Activated naive CD4-positive, alpha-beta T cell treated with anti-CD3 and anti-CD28 coated beads for 36 hours (primary cell): ENCODE data around the gene OPCML. TPM values are rescaled to one million over a fixed set of nuclear protein-coding genes. Genes with fewer than 3 reads are reported as not detected.

ENCODE experiments used
- CTCF ChIA-PET: fragments of 350-600 bp; sonication (Branson Sonifier 250); formaldehyde crosslinking; loops from one replicate; lab custom pipeline; 2021; ENCODE audit warnings: antibody characterized with exemption; lab: Charles Lee
- DNase-seq: peaks from one replicate; pipeline ENCODE4 v3.0.0-alpha.2; 2020
- H3K27ac Mint-ChIP-seq: one replicate; pipeline ENCODE4 v1.8.0; 2021; ENCODE audit warnings: mild to moderate bottlenecking, mixed read lengths
- H3K27me3 Mint-ChIP-seq: one replicate; pipeline ENCODE4 v1.8.0; 2021; ENCODE audit warnings: low read depth, mixed read lengths
- H3K36me3 Mint-ChIP-seq: one replicate; pipeline ENCODE4 v1.8.0; 2021; ENCODE audit warnings: low read depth, mixed read lengths
- H3K4me1 Mint-ChIP-seq: one replicate; pipeline ENCODE4 v1.8.0; 2021; ENCODE audit warnings: low read depth, mixed read lengths
- H3K4me3 Mint-ChIP-seq: one replicate; pipeline ENCODE4 v1.8.0; 2021; ENCODE audit warnings: mild to moderate bottlenecking, moderate library complexity, mixed read lengths
- H3K9me3 Mint-ChIP-seq: one replicate; pipeline ENCODE4 v1.8.0; 2021; ENCODE audit warnings: mixed read lengths
- intact Hi-C: fragments of 100-400 bp; cut with micrococcal nuclease; formaldehyde crosslinking; loops from one replicate; pipeline ENCODE4 v1.15.1; 2023
- total RNA-seq, 2 experiments: library from RNA; stranded (reverse); gene quantifications; one replicate each; pipeline ENCODE4 v1.2.3, GENCODE V29; 2021

The OPCML gene
- total RNA-seq, 2 experiments from 2014 or later, result not detected

GRCh38 chr11:133530501-133530835, 1.8 kb downstream of the OPCML start:
- H3K9me3 Mint-ChIP-seq, result no peaks in the 10 kb centered on the region
- peaks cover 43% of the 10 kb centered on the region for H3K27me3 Mint-ChIP-seq
- H3K36me3 Mint-ChIP-seq, result no peaks in the 10 kb centered on the region
- no peak overlapping the region for H3K27ac Mint-ChIP-seq
- CTCF ChIA-PET, result no interaction called here
- no peak for DNase-seq
- intact Hi-C loops, result no loop called here
- H3K4me1 Mint-ChIP-seq, result no peaks in the 10 kb centered on the region
- H3K4me3 Mint-ChIP-seq, result no peak overlapping the region

DNA sequence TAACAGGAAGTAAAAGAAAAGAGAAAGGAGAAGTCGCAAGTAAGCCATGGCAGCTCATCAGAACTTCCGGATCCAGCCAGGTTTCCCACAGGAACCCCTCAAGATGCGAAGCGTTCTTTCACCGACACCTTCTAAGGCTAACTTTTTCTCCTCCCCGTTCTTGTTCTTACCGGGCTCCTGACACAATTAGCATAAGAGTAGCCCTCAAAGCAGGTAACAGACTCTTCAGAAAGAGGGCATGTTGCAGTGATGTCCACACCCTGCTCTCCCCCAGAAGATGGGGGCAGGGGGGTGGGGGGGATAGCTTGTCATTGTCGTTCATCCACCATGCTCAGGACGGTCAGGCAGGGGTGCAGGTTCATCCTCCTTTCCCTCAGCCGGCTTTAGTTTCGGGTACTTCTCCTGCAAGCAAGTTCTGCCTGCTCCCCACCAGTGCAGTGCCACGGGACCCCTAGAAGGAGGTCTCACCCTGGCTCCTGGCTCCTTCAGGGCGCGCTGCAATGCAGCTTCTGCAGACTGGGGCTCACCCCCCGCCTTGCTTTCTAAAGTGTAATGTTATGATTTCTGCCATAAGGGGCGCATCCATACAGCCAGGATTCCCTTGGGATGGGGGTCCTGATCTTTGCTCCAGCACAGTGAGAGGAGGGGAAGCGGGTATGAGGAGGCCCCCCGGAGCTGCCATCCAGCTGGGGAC, 2.3 kb downstream of the OPCML start:
- Mint-ChIP-seq H3K9me3 (no peaks in the 10 kb centered on the region), H3K27me3 (peaks cover 43% of the 10 kb centered on the region), H3K27ac (no peak overlapping the region), H3K36me3 (no peaks in the 10 kb centered on the region), H3K4me3 (no peak overlapping the region), H3K4me1 (no peaks in the 10 kb centered on the region)
- intact Hi-C loops, result no loop called here
- CTCF ChIA-PET, result no interaction called here
- no peak for DNase-seq

DNA sequence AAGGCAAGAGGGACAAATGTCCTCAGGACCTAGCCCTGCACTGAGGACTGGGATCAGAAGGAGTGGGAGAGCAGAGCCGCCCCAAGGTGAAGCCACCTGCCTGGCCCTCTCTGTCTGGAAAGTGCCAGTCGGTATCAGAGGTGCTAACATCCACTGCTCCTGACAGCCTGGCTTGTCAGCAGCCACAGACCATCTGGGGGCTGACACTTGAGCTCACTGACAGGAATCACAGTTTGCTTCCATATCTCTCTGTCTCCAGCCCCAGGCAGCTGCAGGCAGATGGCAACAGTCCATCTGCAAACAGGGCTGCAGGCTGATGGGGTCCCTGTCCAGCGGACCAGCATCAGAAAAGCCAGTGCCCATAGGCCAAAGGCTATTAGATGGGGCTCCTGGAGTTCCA, 5.5 kb downstream of the OPCML start:
- peaks cover 33% of the 10 kb centered on the region for H3K27me3 Mint-ChIP-seq
- no peak for DNase-seq
- no peaks in the 10 kb centered on the region for H3K36me3 Mint-ChIP-seq
- CTCF ChIA-PET, result no interaction called here
- no peak overlapping the region for H3K27ac Mint-ChIP-seq
- intact Hi-C loops, result no loop called here
- H3K4me1 Mint-ChIP-seq, result no peaks in the 10 kb centered on the region
- H3K9me3 Mint-ChIP-seq, result no peaks in the 10 kb centered on the region
- H3K4me3 Mint-ChIP-seq, result no peak overlapping the region

DNA sequence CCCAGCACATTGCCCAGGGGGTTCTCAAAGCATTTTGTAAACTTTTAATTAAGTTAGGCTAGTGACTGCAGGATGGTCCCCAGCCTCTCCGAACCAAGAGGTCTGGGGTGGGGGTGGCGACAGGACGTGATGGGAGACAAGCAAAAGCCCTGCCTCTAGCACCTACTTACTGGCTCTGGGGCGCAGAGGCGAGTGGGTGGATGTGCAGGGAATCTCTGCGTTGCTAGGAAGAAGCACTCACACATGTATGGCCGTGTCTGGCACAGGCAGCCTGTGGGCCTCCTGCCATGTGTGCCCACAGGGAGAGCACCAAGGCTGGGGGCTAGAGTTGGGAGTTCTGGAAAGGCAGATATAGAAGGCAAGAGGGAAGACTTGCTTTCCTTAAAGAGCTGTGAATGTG, 6.3 kb downstream of the OPCML start:
- peaks cover 25% of the 10 kb centered on the region for H3K27me3 Mint-ChIP-seq
- no peak overlapping the region for H3K4me3 Mint-ChIP-seq
- no peaks in the 10 kb centered on the region for H3K9me3 Mint-ChIP-seq
- intact Hi-C loops, result no loop called here
- H3K36me3 Mint-ChIP-seq, result no peaks in the 10 kb centered on the region
- H3K4me1 Mint-ChIP-seq, result no peaks in the 10 kb centered on the region
- H3K27ac Mint-ChIP-seq, result no peak overlapping the region
- CTCF ChIA-PET, result no interaction called here
- no peak for DNase-seq

GRCh38 chr11:133524488-133524887, 7.8 kb downstream of the OPCML start:
- CTCF ChIA-PET, result no interaction called here
- peaks cover 13% of the 10 kb centered on the region for H3K27me3 Mint-ChIP-seq
- no peak overlapping the region for H3K4me3 Mint-ChIP-seq
- DNase-seq, result no peak
- H3K27ac Mint-ChIP-seq, result no peak overlapping the region
- intact Hi-C loops, result no loop called here
- no peaks in the 10 kb centered on the region for H3K9me3 Mint-ChIP-seq
- no peaks in the 10 kb centered on the region for H3K36me3 Mint-ChIP-seq
- H3K4me1 Mint-ChIP-seq, result no peaks in the 10 kb centered on the region

- Mint-ChIP-seq H3K4me1 (no peaks in the 10 kb centered on the region), H3K27ac (no peak overlapping the region), H3K36me3 (no peaks in the 10 kb centered on the region), H3K9me3 (no peaks in the 10 kb centered on the region), H3K4me3 (no peak overlapping the region), H3K27me3 (peaks cover 3% of the 10 kb centered on the region)
- CTCF ChIA-PET, result no interaction called here
- intact Hi-C loops, result no loop called here
- DNase-seq, result no peak
Observed at GRCh38 chr11:133522344-133522743, 10.0 kb downstream of the OPCML start.

- no peak for DNase-seq
- Mint-ChIP-seq H3K27ac (no peak overlapping the region), H3K4me1 (no peaks in the 10 kb centered on the region), H3K36me3 (no peaks in the 10 kb centered on the region), H3K27me3 (peaks cover 3% of the 10 kb centered on the region), H3K4me3 (no peak overlapping the region), H3K9me3 (no peaks in the 10 kb centered on the region)
- CTCF ChIA-PET, result no interaction called here
- intact Hi-C loops, result no loop called here
Observed at GRCh38 chr11:133521502-133521901, 10.8 kb downstream of the OPCML start.

GRCh38 chr11:133520707-133521106, 11.6 kb downstream of the OPCML start:
- H3K4me3 Mint-ChIP-seq, result no peak overlapping the region
- no peaks in the 10 kb centered on the region for H3K4me1 Mint-ChIP-seq
- CTCF ChIA-PET, result no interaction called here
- H3K36me3 Mint-ChIP-seq, result no peaks in the 10 kb centered on the region
- no peak overlapping the region for H3K27ac Mint-ChIP-seq
- H3K9me3 Mint-ChIP-seq, result no peaks in the 10 kb centered on the region
- peaks cover 3% of the 10 kb centered on the region for H3K27me3 Mint-ChIP-seq
- no peak for DNase-seq
- intact Hi-C loops, result no loop called here

GRCh38 chr11:133519560-133519959, 12.7 kb downstream of the OPCML start:
- Mint-ChIP-seq H3K27ac (no peak overlapping the region), H3K4me3 (no peak overlapping the region), H3K36me3 (no peaks in the 10 kb centered on the region), H3K4me1 (no peaks in the 10 kb centered on the region), H3K9me3 (no peaks in the 10 kb centered on the region), H3K27me3 (peaks cover 3% of the 10 kb centered on the region)
- no peak for DNase-seq
- CTCF ChIA-PET, result no interaction called here
- intact Hi-C loops, result no loop called here

DNA sequence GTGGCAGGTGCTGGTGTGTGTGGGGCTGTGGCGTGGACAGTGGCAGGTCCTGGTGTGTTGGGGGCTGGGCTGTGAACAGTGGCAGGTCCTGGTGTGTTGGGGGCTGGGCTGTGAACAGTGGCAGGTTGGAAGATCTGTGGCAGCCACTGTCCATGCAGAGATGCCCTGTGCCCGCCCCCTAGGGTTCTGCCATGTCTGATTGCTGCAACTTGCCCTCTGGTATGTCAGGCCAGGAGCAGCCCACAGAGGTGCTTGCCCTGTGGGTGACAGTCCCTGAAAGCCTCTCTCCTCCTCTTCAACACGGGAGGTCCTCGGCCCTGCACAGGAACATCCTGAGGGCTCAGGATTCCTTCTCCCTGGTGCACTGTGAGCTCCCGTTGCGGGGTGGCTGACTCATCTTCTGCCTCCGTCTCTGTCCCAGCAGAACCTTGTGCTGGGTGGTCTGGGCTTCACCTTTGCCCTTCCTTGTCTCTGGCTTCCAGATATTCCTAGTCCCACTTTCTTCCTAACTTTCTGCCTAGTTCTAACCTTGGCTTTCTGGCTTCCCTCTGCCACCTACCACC, 13.5 kb downstream of the OPCML start:
- no peaks in the 10 kb centered on the region for H3K4me1 Mint-ChIP-seq
- intact Hi-C loops, result no loop called here
- no peak overlapping the region for H3K27ac Mint-ChIP-seq
- CTCF ChIA-PET, result no interaction called here
- no peaks in the 10 kb centered on the region for H3K9me3 Mint-ChIP-seq
- DNase-seq, result no peak
- peaks cover 3% of the 10 kb centered on the region for H3K27me3 Mint-ChIP-seq
- H3K36me3 Mint-ChIP-seq, result no peaks in the 10 kb centered on the region
- no peak overlapping the region for H3K4me3 Mint-ChIP-seq

DNA sequence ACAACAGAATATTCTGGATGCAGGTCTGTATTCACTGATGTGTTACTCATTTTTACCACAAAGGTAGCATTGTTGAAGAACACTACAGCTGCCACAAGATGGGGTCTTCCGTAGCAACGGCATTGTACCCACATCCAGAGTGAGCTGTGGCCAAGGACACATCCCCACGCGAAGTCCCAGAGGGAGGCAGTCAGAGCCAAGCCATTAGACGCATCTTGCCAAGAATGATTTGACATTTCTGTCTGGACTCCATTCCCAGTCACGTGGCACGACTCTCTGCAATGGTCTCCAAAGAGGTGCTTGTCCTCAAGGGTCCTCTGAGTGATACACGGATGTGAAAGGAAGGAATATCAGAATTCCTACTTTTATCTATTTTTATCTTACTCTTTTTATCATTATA, 15.5 kb downstream of the OPCML start:
- Mint-ChIP-seq H3K27me3 (peaks cover 3% of the 10 kb centered on the region), H3K9me3 (no peaks in the 10 kb centered on the region), H3K27ac (no peak overlapping the region), H3K4me3 (no peak overlapping the region), H3K4me1 (no peaks in the 10 kb centered on the region), H3K36me3 (no peaks in the 10 kb centered on the region)
- CTCF ChIA-PET, result no interaction called here
- intact Hi-C loops, result no loop called here
- DNase-seq, result no peak

- Mint-ChIP-seq H3K36me3 (no peaks in the 10 kb centered on the region), H3K9me3 (peaks cover 3% of the 10 kb centered on the region), H3K4me3 (no peak overlapping the region), H3K4me1 (no peaks in the 10 kb centered on the region), H3K27me3 (peaks cover 3% of the 10 kb centered on the region), H3K27ac (no peak overlapping the region)
- CTCF ChIA-PET, result interaction anchor here (0.7 kb wide), 1 partner anchor 918 kb away, joined by 3 read pairs; no protein-coding TSS in a partner anchor
- DNase-seq, result no peak
- intact Hi-C loops, result no loop called here
Observed at GRCh38 chr11:133515107-133515506, 17.2 kb downstream of the OPCML start.

GRCh38 chr11:133509924-133510697, 22.2 kb downstream of the OPCML start:
- intact Hi-C loops, result no loop called here
- peaks cover 2% of the 10 kb centered on the region for H3K27me3 Mint-ChIP-seq
- no peaks in the 10 kb centered on the region for H3K4me1 Mint-ChIP-seq
- no peak for DNase-seq
- no peak overlapping the region for H3K27ac Mint-ChIP-seq
- no peak overlapping the region for H3K4me3 Mint-ChIP-seq
- H3K36me3 Mint-ChIP-seq, result no peaks in the 10 kb centered on the region
- CTCF ChIA-PET, result no interaction called here
- H3K9me3 Mint-ChIP-seq, result peaks cover 3% of the 10 kb centered on the region
